ES-I3 (cell line): ENCODE data around the gene UNCX.
"Not testable (repeated sequence)": the region's sequence is repeated elsewhere in the genome, so short reads cannot be mapped to it uniquely, and the experiment has no call there.

ENCODE experiments used
- H3K36me3 ChIP-seq: 2 replicates; pipeline ENCODE4 v1.6.1; 2013; ENCODE audit warnings: mild to moderate bottlenecking, low read length, control low read depth, moderate library complexity; ENCODE audit not compliant: insufficient read depth
- H3K4me1 ChIP-seq: 2 replicates; pipeline ENCODE4 v1.6.1; 2013; ENCODE audit warnings: mild to moderate bottlenecking, control low read depth, low read length; ENCODE audit not compliant: insufficient read depth
- H3K9ac ChIP-seq: 2 replicates; pipeline ENCODE4 v1.6.1; 2013; ENCODE audit warnings: low read depth, mild to moderate bottlenecking, low read length, moderate library complexity
- H3K9me3 ChIP-seq: 2 replicates; pipeline ENCODE4 v1.6.1; 2013; ENCODE audit warnings: mild to moderate bottlenecking, low read length, moderate library complexity; ENCODE audit not compliant: control insufficient read depth, insufficient read depth

UNCX gene

DNA sequence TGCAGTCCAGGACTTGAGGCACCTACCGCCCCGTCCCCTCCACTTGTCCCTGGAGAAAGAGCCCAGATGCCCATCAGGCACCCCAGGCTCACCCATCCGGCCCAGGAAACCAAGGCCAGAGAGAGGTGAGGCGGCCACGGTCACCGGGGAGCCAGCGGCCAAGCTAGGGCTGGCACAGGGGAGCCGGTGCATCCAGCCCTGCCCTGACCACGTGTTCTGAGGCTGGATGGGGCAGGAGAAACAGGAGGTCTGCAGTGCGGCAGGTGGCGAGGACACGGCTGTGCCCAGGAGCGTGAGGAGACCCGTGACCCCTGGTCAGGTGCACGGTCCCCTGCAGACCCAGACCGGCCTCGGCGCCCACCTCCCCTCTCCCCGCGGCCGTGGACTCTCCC, 27.6 kb downstream of the UNCX start:
- Histone ChIP-seq H3K9me3 (no peaks in the 10 kb centered on the region), H3K4me1 (no peaks in the 10 kb centered on the region), H3K36me3 (no peaks in the 10 kb centered on the region), H3K9ac (no peak overlapping the region)

DNA sequence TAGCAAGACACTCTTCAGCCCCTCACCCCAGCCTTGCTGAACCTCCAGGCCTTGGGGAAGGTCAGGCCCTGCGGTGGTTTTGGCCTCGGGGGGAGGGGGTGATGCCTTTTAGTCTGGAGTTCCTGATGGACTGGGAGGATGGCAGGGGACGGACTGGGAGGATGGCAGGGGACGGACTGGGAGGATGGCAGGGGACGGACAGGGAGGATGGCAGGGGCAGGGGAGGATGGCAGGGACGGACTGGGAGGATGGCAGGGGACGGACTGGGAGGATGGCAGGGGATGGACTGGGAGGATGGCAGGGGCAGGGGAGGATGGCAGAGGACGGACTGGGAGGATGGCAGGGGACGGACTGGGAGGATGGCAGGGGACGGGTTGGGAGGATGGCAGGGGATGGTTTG, 28.4 kb downstream of the UNCX start:
- not testable (repeated sequence) for H3K9ac ChIP-seq, H3K4me1 ChIP-seq, H3K9me3 ChIP-seq, H3K36me3 ChIP-seq

DNA sequence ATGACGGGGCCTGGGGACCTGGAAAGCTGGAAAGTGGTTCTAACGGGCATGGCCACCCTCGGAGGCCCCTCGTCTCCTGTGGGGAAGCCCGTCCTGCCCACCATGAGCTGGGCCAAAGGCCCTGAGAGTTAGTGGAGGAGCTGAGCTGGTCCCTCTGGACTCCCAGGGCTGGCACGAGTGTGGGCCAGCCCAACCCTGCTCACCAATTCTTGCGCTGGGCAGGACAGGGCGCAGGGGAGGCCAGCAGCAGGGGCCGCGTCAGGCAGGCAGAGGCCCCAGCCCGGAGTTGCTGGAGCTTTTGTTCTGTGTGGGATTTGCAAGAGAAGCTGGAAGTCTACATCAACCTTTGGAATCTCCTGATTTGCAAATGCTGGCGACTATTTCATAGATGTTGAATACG, 29.8 kb downstream of the UNCX start:
- H3K9me3 ChIP-seq, result no peaks in the 10 kb centered on the region
- no peaks in the 10 kb centered on the region for H3K4me1 ChIP-seq
- no peaks in the 10 kb centered on the region for H3K36me3 ChIP-seq
- H3K9ac ChIP-seq, result no peak overlapping the region

DNA sequence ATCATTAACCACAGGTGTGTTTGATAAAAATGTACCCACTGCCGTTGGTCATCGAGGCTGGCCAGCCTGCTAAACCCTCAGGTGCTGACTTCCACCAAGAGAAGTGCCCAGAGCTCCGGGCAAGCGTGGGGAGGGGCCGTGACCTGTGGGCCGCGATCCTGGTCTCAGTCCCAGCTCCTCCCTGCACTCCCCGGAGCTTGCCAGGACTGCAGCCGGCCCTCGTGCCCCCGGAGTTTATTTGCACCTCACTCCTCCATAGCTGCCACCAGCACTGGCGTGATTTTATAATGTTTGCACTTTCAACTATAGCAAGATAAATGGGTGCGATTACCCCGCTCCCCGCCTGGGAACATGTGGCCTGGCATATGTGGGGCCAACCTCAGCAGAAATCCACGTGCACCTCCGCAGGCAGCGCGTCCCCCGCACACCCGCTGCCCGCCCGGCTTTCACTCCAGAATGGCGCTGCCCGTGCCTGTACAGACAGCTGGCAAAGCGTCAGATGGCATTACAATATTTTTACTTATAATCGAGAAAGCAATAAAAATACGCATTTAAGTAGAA, 30.8 kb downstream of the UNCX start:
- no peaks in the 10 kb centered on the region for H3K4me1 ChIP-seq
- no peaks in the 10 kb centered on the region for H3K9me3 ChIP-seq
- no peaks in the 10 kb centered on the region for H3K36me3 ChIP-seq
- H3K9ac ChIP-seq, result no peak overlapping the region

DNA sequence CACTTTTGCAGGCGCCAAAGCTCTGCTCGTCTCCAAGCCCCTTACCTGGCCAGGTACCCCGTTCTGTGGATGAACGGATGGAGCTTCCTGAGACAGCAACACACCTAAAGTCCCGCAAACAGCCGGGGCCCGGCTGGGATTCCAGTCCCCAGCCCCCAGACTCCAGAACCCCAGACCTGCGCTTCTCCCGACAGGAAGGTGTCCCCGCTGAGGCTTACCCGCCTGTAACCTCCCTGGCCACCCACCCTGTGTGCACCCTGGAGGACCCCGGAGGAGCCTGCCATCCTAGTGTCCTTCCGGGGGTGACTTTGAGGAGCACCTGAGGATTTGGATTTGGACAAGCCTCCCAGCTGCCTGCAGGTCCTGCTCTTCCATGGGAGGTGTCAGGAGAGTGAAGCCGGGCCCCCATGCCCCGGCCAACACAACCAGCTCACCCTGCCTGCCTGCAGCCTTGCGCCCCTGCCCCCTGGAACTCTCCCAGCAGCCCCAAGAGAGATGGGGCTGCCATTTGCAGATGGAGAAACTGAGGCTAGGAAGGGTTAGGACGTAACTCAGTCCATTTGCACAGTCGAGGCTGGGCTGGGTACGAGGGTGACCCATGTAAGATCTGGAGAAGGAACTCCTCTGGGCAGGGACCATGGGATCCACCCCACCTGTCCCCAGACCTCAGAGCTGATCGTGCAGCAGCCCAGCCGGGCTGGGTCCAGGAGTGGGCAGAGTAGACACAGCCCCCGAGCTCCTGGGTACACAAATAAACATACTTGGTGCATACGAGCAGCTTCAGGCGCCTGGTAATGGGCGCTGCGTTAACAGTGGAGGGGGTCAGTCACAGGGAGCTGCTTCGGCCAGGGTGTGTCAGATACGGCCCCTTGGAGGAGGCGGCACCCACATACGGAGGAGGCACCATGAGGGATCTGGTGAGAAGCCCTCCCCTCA, 31.9 kb downstream of the UNCX start:
- H3K36me3 ChIP-seq, result no peaks in the 10 kb centered on the region
- no peak overlapping the region for H3K9ac ChIP-seq
- H3K9me3 ChIP-seq, result no peaks in the 10 kb centered on the region
- peaks cover 3% of the 10 kb centered on the region; the same call in 1 of the 2 replicates for H3K4me1 ChIP-seq

DNA sequence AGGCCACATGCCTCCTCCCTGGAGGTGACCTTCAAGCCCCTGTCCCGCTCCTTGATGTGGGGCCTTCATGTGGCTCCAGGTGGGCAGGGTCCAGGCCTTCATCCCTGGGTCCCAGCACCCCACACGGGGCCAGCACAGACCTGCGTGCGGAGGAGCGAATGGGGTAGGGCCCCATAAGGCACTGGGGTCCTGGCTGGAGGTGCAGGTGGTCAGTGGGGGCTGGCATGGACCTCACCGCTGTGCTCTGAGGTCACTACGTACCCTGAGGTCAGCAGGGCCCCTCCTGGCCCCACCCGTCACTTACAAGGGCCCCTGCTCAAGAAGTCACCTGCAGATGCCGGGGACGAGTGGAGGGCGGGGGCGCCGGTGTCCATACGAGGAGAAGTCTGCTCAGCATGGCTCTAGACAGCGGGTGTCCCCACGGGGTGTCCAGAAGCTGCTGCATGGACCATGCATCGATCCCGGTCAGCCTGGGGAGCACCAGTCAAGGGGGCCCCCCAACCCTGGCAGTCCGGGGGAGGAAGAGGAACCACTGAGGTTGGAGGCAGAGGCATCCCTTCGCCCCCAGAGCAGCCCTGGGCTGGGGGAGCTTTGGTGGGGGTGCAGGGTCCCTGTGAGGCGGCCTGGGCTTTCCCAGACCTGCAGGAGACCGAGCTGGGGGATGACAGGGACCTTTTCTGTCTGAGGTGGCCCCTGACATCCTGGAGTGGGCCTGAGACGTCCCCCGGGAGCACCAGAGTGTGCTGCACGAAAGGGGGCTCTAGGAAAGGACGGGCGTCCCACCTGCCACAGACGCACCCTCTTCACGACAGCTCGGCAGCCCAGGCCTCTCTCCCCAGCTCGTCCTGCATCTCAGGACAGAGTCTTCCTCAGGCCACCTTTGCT, 34.6 kb downstream of the UNCX start:
- Histone ChIP-seq H3K9me3 (no peaks in the 10 kb centered on the region), H3K9ac (no peak overlapping the region), H3K4me1 (peaks cover 3% of the 10 kb centered on the region; the same call in 1 of the 2 replicates), H3K36me3 (no peaks in the 10 kb centered on the region)

DNA sequence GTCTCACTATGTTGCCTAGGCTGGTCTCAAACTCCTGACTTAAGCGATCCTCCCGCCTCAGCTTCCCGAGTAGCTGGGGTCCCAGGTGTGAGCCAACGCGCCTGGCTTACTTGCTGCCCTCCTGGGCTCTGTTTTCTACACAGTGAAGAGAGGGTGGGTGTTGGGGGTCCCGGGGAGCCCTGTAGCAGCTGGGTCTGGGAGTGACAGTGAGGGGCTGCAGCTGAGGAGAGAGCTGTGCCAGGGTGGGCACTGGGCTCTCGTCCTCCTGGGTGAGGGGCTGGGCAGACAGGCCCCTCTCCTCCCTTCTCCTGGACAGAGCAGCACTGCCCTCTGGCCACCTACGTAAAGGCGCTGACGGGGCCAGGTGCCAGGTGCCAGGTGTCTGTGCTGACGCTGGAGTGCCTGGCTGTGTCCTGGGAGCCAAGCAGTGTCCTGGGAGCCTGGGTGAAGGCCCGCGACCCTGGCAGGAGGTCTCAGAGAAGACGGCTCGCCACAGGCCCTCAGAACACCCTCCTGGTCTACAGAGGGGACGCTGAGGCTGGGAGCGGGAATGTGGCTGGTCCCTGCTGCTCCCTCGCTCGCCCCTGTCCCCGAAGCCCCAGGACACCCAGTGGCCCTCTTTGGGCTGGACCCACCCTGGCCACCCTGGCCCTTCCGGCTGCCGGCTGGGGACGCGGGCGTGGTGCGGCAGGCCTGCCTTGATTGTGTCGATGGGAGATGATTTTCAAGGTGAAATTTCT, 35.6 kb downstream of the UNCX start:
- Histone ChIP-seq H3K4me1 (peaks cover 3% of the 10 kb centered on the region; the same call in 1 of the 2 replicates), H3K9me3 (no peaks in the 10 kb centered on the region), H3K9ac (no peak overlapping the region), H3K36me3 (no peaks in the 10 kb centered on the region)

DNA sequence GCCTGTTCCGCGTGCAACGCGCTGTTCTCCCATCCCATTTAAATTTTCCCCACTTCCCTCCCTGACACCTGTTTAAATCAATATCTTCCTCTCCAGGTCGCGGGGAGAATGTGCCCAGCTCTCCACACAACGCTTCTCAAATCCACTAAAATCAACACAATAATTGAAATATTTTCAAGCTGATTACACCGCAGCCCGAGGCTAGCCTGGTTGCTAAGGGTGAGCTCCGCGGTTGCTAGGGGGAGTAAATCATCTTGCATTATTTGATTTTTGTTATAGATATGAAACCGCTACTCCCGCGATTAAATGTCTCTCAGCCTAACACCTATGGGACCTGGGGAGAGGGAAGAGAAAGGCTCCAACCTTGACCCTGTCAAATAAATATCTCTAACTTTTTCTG, 36.2 kb downstream of the UNCX start:
- peaks cover 3% of the 10 kb centered on the region; the same call in 1 of the 2 replicates for H3K4me1 ChIP-seq
- no peaks in the 10 kb centered on the region for H3K36me3 ChIP-seq
- no peak overlapping the region for H3K9ac ChIP-seq
- no peaks in the 10 kb centered on the region for H3K9me3 ChIP-seq

DNA sequence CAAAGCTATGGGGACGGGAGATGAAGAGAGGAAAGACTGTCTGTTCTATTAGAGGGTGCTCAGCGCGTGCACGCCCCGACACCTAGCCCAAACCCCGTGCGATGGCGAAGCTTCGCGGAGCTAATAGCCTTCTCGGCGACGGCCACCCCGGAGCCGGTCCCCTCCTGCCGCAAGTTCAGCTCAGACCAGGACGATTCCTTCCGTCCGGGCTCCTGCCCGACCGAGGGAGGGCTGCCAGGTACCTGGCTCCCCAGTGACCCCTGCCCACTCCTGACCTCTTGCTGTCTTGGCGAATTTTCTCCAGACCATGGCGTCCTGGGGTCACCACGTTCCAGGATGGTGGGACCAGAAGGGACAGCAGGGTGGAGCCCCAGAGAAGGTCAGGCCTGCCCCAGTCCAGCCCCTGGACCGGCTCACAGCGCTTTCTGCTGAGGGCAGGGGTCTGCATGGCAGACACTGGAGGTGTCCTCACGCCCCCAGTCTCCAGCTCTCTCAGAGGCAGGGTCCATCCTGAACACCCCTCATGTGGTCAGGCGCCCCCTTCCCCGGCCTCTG, 36.7 kb downstream of the UNCX start:
- H3K9me3 ChIP-seq, result no peaks in the 10 kb centered on the region
- peaks cover 3% of the 10 kb centered on the region; the same call in 1 of the 2 replicates for H3K4me1 ChIP-seq
- H3K9ac ChIP-seq, result no peak overlapping the region
- no peaks in the 10 kb centered on the region for H3K36me3 ChIP-seq

DNA sequence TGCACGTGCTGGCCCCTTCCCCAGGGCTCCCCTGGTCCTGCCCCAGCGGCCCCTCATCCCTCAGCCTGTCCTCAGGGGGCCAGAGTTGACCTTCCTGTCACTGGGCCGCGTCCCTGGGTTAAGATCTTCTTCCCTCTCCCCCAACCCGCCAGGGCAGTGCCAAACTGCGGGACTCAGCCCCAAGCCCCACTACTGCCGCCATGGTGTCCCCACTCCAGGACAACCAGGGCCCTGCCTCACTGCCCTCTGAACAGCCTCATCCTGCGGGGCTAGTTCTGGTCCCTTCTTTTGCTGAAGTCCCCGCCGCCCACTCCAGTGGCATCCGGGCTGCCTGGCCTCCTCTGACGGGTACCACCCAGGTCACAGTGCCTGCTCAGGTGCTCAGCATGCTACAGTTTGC, 37.5 kb downstream of the UNCX start:
- Histone ChIP-seq H3K4me1 (peaks cover 3% of the 10 kb centered on the region; the same call in 1 of the 2 replicates), H3K36me3 (no peaks in the 10 kb centered on the region), H3K9ac (no peak overlapping the region), H3K9me3 (no peaks in the 10 kb centered on the region)

DNA sequence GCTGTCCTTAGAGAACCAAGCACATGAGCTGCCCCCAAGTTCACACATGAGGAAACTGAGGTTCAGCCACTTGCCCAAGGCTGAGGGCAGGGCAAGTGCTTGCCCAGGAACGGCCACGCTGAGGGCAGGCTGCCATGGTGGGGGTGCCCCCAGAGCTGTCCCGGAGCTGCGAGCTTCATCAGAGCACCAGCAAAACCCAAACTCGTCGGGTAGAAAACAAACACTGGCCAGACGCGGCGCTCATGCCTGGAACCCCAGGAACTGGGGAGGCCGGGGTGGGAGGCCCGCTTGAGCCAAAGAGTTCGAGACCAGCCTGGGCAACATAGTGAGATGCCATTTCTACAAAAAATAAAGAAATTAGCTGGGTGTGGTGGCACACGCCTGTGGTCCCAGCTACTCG, 38.4 kb downstream of the UNCX start:
- H3K36me3 ChIP-seq, result no peaks in the 10 kb centered on the region
- no peak overlapping the region for H3K9ac ChIP-seq
- H3K9me3 ChIP-seq, result no peaks in the 10 kb centered on the region
- peaks cover 3% of the 10 kb centered on the region; the same call in 1 of the 2 replicates for H3K4me1 ChIP-seq

DNA sequence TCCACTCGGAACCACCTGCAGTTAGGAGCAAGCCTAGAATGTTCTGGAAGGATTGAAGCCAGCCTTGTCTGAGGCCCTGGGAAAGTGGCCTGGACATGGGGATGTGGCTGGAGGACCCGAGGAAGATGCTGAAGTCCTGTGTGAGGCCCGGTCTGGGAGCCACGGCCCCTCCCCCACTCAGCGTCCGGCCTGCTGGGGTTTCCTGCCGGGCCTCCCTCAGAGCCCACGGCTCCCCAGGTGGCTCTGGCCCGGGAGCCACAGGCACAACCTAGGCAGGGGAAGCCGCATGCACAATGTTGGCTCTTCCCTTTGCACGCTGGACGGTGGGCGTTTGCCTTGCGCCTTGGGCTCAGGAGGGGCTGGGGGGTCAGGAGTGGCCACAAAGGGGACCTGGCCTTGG, 39.0 kb downstream of the UNCX start:
- H3K9ac ChIP-seq, result no peak overlapping the region
- H3K4me1 ChIP-seq, result peaks cover 3% of the 10 kb centered on the region; the same call in 1 of the 2 replicates
- no peaks in the 10 kb centered on the region for H3K36me3 ChIP-seq
- H3K9me3 ChIP-seq, result no peaks in the 10 kb centered on the region

DNA sequence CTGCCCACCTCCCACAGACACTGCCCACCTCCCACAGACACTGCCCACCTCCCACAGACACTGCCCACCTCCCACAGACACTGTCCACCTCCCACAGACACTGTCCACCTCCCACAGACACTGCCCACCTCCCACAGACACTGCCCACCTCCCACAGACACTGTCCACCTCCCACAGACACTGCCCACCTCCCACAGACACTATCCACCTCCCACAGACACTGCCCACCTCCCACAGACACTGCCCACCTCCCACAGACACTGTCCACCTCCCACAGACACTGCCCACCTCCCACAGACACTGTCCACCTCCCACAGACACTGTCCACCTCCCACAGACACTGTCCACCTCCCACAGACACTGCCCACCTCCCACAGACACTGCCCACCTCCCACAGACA, 39.5 kb downstream of the UNCX start:
- not testable (repeated sequence) for H3K36me3 ChIP-seq, H3K9me3 ChIP-seq, H3K4me1 ChIP-seq, H3K9ac ChIP-seq
